Measurements from ENCODE around the gene WFDC6. TPM values are rescaled to one million over a fixed set of nuclear protein-coding genes. Genes with fewer than 3 reads are reported as not detected.

The WFDC6 gene
- polyA plus RNA-seq, 2 of the 4 experiments (the other 2 are of a cell fraction): not detected

DNA sequence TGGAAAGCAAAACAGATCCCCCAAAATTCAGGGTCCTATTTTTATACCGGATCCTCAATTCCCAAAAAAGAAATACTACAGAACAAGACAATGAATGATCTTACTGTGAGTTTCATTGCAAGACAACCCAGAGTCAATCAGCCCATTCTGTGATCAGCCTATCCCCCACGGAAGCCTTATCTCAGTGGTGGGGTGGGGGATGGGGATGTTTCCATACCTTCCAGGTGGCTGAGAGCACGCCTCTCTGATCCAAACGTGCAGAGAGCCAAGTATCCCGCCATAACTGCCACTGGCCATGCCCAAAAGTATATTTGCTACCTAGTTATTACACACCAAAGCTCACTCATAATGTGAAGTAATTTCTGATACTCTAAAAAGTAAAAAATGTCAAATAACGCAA, 54.6 kb downstream of the WFDC6 start:
- Histone ChIP-seq H3K4me2 (no peak overlapping the region), H3K4me1 (no peaks in the 10 kb centered on the region), H3K27ac (no peak overlapping the region), H3K4me3 (no peak overlapping the region), H3K9me3 (no peaks in the 10 kb centered on the region)
- ChIA-PET POLR2A (interaction anchor here (0.6 kb wide), 1 partner anchor 264 kb away, joined by 3 read pairs; no protein-coding TSS in a partner anchor), CTCF (interaction anchor here (0.7 to 2.1 kb wide), 8 partner anchors 17 to 373 kb away, joined by 3 to 6 read pairs (median 4); no protein-coding TSS in a partner anchor)
- WGBS (ENCODE audit: missing lambda C conversion rate): 10% methylated on average over 6 of the region's 6 CpGs
- ATAC-seq (no peak), FAIRE-seq (no peak), DNase-seq (ENCODE audit: low read depth in 1 of 2, low spot score in 1 of 2) (no peak)
- TF ChIP-seq SREBF2 (IDR thresholded peaks at IDR 0.05) (no peak), CEBPB (IDR thresholded peaks at IDR 0.05) (no peak), RARB (CRISPR knock-in tag; IDR thresholded peaks at IDR 0.05) (no peak), EP300 (IDR thresholded peaks at IDR 0.05) (no peak), PHF8 (IDR thresholded peaks at IDR 0.05; ENCODE audit: borderline replicate concordance, low read depth) (no peak), GATA3 (IDR thresholded peaks at IDR 0.05; ENCODE audit: borderline replicate concordance) (no peak), ZSCAN20 (CRISPR knock-in tag; IDR thresholded peaks at IDR 0.05) (no peak)

Small RNAs within 50 kb of the gene (small RNA-seq; reads per million reads assigned to genes)
- gene AL031663.1: 0 reads per million in 6 experiments
- gene HSPD1P21: 0 reads per million in 6 experiments
- gene RNA5SP485: 0 to 0.35 (median 0) reads per million in 6 experiments

Other genes with a start within 250 kb of the WFDC6 start
- not detected in 2 replicates for gene RBPJL, start 232.6 kb downstream of the WFDC6 start, polyA plus RNA-seq (2011; rRNA removed)
- gene RBPJL, start 232.6 kb downstream of the WFDC6 start, polyA plus RNA-seq (2017; fragmentation: RNase III; extraction: RNeasy Plus Mini Kit Qiagen cat#74134 plus additional on column Dnase treatment): not detected in 3 replicates
- 0.04 TPM in 1 of 2 replicates, not detected in the other for gene MATN4, start 231.2 kb downstream of the WFDC6 start, polyA plus RNA-seq (2011; rRNA removed)
- 0.05 to 0.08 TPM (median 0.05 TPM) in 3 replicates for gene MATN4, start 231.2 kb downstream of the WFDC6 start, polyA plus RNA-seq (2017; fragmentation: RNase III; extraction: RNeasy Plus Mini Kit Qiagen cat#74134 plus additional on column Dnase treatment)
- 27.4 and 29.0 TPM in 2 replicates for gene SDC4, start 191.1 kb downstream of the WFDC6 start, polyA plus RNA-seq (2011; rRNA removed)
- gene SDC4, start 191.1 kb downstream of the WFDC6 start, polyA plus RNA-seq (2017; fragmentation: RNase III; extraction: RNeasy Plus Mini Kit Qiagen cat#74134 plus additional on column Dnase treatment): 35.6 to 40.2 TPM (median 39.2 TPM) in 3 replicates
- gene SYS1, start 176.3 kb downstream of the WFDC6 start, polyA plus RNA-seq (2011; rRNA removed): 27.6 and 30.5 TPM in 2 replicates
- 20.2 to 20.5 TPM (median 20.2 TPM) in 3 replicates for gene SYS1, start 176.3 kb downstream of the WFDC6 start, polyA plus RNA-seq (2017; fragmentation: RNase III; extraction: RNeasy Plus Mini Kit Qiagen cat#74134 plus additional on column Dnase treatment)
- not detected in 2 replicates for gene TP53TG5, start 161.2 kb downstream of the WFDC6 start, polyA plus RNA-seq (2011; rRNA removed)
- gene TP53TG5, start 161.2 kb downstream of the WFDC6 start, polyA plus RNA-seq (2017; fragmentation: RNase III; extraction: RNeasy Plus Mini Kit Qiagen cat#74134 plus additional on column Dnase treatment): not detected in 3 replicates
- 20.9 and 31.1 TPM in 2 replicates for gene DBNDD2, start 131.2 kb downstream of the WFDC6 start, polyA plus RNA-seq (2011; rRNA removed)
- 6.2 to 6.5 TPM (median 6.3 TPM) in 3 replicates for gene DBNDD2, start 131.2 kb downstream of the WFDC6 start, polyA plus RNA-seq (2017; fragmentation: RNase III; extraction: RNeasy Plus Mini Kit Qiagen cat#74134 plus additional on column Dnase treatment)
- gene PIGT, start 123.3 kb downstream of the WFDC6 start, polyA plus RNA-seq (2011; rRNA removed): 60.3 and 79.6 TPM in 2 replicates
- 62.0 to 71.8 TPM (median 66.2 TPM) in 3 replicates for gene PIGT, start 123.3 kb downstream of the WFDC6 start, polyA plus RNA-seq (2017; fragmentation: RNase III; extraction: RNeasy Plus Mini Kit Qiagen cat#74134 plus additional on column Dnase treatment)
- gene WFDC2, start 69.7 kb downstream of the WFDC6 start, polyA plus RNA-seq (2011; rRNA removed): not detected in 2 replicates
- 0.22 TPM in 1 of 3 replicates, not detected in the others for gene WFDC2, start 69.7 kb downstream of the WFDC6 start, polyA plus RNA-seq (2017; fragmentation: RNase III; extraction: RNeasy Plus Mini Kit Qiagen cat#74134 plus additional on column Dnase treatment)
- gene SPINT3, start 23.9 kb downstream of the WFDC6 start, polyA plus RNA-seq (2011; rRNA removed): not detected in 2 replicates
- not detected in 3 replicates for gene SPINT3, start 23.9 kb downstream of the WFDC6 start, polyA plus RNA-seq (2017; fragmentation: RNase III; extraction: RNeasy Plus Mini Kit Qiagen cat#74134 plus additional on column Dnase treatment)
- not detected in 2 replicates for gene EPPIN, start 7.9 kb upstream of the WFDC6 start, polyA plus RNA-seq (2011; rRNA removed)
- gene EPPIN, start 7.9 kb upstream of the WFDC6 start, polyA plus RNA-seq (2017; fragmentation: RNase III; extraction: RNeasy Plus Mini Kit Qiagen cat#74134 plus additional on column Dnase treatment): not detected in 3 replicates
- not detected in 2 replicates for gene WFDC8, start 39.8 kb upstream of the WFDC6 start, polyA plus RNA-seq (2011; rRNA removed)
- not detected in 3 replicates for gene WFDC8, start 39.8 kb upstream of the WFDC6 start, polyA plus RNA-seq (2017; fragmentation: RNase III; extraction: RNeasy Plus Mini Kit Qiagen cat#74134 plus additional on column Dnase treatment)
- not detected in 2 replicates for gene WFDC10A, start 90.3 kb upstream of the WFDC6 start, polyA plus RNA-seq (2011; rRNA removed)
- gene WFDC10A, start 90.3 kb upstream of the WFDC6 start, polyA plus RNA-seq (2017; fragmentation: RNase III; extraction: RNeasy Plus Mini Kit Qiagen cat#74134 plus additional on column Dnase treatment): not detected in 3 replicates
- not detected in 2 replicates for gene WFDC9, start 91.8 kb upstream of the WFDC6 start, polyA plus RNA-seq (2011; rRNA removed)
- gene WFDC9, start 91.8 kb upstream of the WFDC6 start, polyA plus RNA-seq (2017; fragmentation: RNase III; extraction: RNeasy Plus Mini Kit Qiagen cat#74134 plus additional on column Dnase treatment): not detected in 3 replicates
- not detected in 2 replicates for gene WFDC11, start 130.8 kb upstream of the WFDC6 start, polyA plus RNA-seq (2011; rRNA removed)
- gene WFDC11, start 130.8 kb upstream of the WFDC6 start, polyA plus RNA-seq (2017; fragmentation: RNase III; extraction: RNeasy Plus Mini Kit Qiagen cat#74134 plus additional on column Dnase treatment): not detected in 3 replicates
- not detected in 2 replicates for gene WFDC13, start 162.6 kb upstream of the WFDC6 start, polyA plus RNA-seq (2011; rRNA removed)
- gene WFDC13, start 162.6 kb upstream of the WFDC6 start, polyA plus RNA-seq (2017; fragmentation: RNase III; extraction: RNeasy Plus Mini Kit Qiagen cat#74134 plus additional on column Dnase treatment): not detected in 3 replicates
- not detected in 2 replicates for gene WFDC10B, start 165.5 kb upstream of the WFDC6 start, polyA plus RNA-seq (2011; rRNA removed)
- gene WFDC10B, start 165.5 kb upstream of the WFDC6 start, polyA plus RNA-seq (2017; fragmentation: RNase III; extraction: RNeasy Plus Mini Kit Qiagen cat#74134 plus additional on column Dnase treatment): not detected in 3 replicates
- not detected in 2 replicates for gene SPINT4, start 182.9 kb upstream of the WFDC6 start, polyA plus RNA-seq (2011; rRNA removed)
- gene SPINT4, start 182.9 kb upstream of the WFDC6 start, polyA plus RNA-seq (2017; fragmentation: RNase III; extraction: RNeasy Plus Mini Kit Qiagen cat#74134 plus additional on column Dnase treatment): not detected in 3 replicates

Data from A549 (cell line).